Upper lobe of left lung (tissue), 4 donors: ENCODE measurements around the gene WSCD2.

Source experiments
- CTCF ChIP-seq, 6 experiments: fragments of 450-650 bp in 4 of 6; fragments of 200-600 bp in 2 of 6; sonication (generic) in 2 of 6; IDR thresholded peaks; one replicate each; pipeline ENCODE4 v1.5.1; 2016 to 2019; ENCODE audit warnings: antibody characterized with exemption in 6 of 6
- EP300 ChIP-seq, 4 donors: sonication (generic); formaldehyde crosslinking; IDR thresholded peaks; one replicate each; pipeline ENCODE4 v1.5.1; 2017; ENCODE audit warnings: antibody characterized with exemption in 4 of 4, control low read depth in 2 of 4
- POLR2A ChIP-seq, 4 donors: fragments of 450-650 bp; IDR thresholded peaks; one replicate each; pipeline ENCODE4 v1.5.1; 2016 to 2017; ENCODE audit warnings: antibody characterized with exemption in 4 of 4, mild to moderate bottlenecking in 2 of 4
- POLR2AphosphoS5 ChIP-seq, 2 donors: sonication (generic); formaldehyde crosslinking; IDR thresholded peaks; one replicate each; pipeline ENCODE4 v1.5.1; 2017; ENCODE audit warnings: antibody characterized with exemption in 2 of 2

- TF ChIP-seq CTCF (IDR thresholded peaks at IDR 0.05) (no peak), POLR2A (IDR thresholded peaks at IDR 0.05) (no peak), EP300 (IDR thresholded peaks at IDR 0.05) (no peak), POLR2AphosphoS5 (IDR thresholded peaks at IDR 0.05) (no peak)
Measured at GRCh38 chr12:108091679-108092051, 37.4 kb upstream of the WSCD2 start.
